ENCODE results near the gene UBR3. TPM values are rescaled to one million over a fixed set of nuclear protein-coding genes. Genes with fewer than 3 reads are reported as not detected.
"Not testable (repeated sequence)": the region's sequence is repeated elsewhere in the genome, so short reads cannot be mapped to it uniquely, and the experiment has no call there.

The UBR3 gene
- total RNA-seq, 3 donors from 2014 or later (not counting 1 experiment from before 2014, with no cell fraction given): 40.8 to 54.5 (median 41.0) TPM

DNA sequence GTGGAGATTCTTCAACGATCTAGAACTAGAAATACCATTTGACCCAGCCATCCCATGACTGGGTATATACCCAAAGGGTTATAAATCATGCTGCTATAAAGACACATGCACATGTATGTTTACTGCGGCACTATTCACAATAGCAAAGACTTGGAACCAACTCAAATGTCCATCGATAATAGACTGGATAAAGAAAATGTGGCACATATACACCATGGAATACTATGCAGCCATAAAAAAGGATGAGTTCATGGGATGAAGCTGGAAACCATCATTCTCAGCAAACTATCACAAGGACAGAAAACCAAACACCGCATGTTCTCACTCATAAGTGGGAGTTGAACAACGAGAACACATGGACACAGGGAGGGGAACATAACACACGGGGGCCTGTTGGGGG, 9.9 kb upstream of the UBR3 start:
- H3K4me1 ChIP-seq (ENCODE audit: control insufficient read depth, insufficient read depth, low read length); H3K4me3 ChIP-seq (ENCODE audit: low read length); H3K27me3 ChIP-seq (ENCODE audit: control insufficient read depth, insufficient read depth, low read length); H3K27ac ChIP-seq (ENCODE audit: low read length); H3K9me3 Mint-ChIP-seq; H3K27ac Mint-ChIP-seq; DNase-seq; intact Hi-C loops (cut with micrococcal nuclease); H3K9me3 ChIP-seq (ENCODE audit: control insufficient read depth, insufficient read depth, low read length); ATAC-seq; H3K4me3 Mint-ChIP-seq; H3K27me3 Mint-ChIP-seq (ENCODE audit: low read depth in 2 of 2): not testable (repeated sequence)
- Mint-ChIP-seq H3K36me3 (peaks cover 13% of the 10 kb centered on the region), H3K4me1 (peaks cover 14 to 20% of the 10 kb centered on the region in 2 donors)
- H3K36me3 ChIP-seq (ENCODE audit: control insufficient read depth, insufficient read depth, low read length): peaks cover 34% of the 10 kb centered on the region
- 96% methylated on average over 4 of the region's 6 CpGs for WGBS (ENCODE audit: insufficient coverage)

GRCh38 chr2:169818241-169818640, 9.0 kb upstream of the UBR3 start:
- Histone ChIP-seq H3K9me3 (ENCODE audit: control insufficient read depth, insufficient read depth, low read length) (no peaks in the 10 kb centered on the region), H3K4me1 (ENCODE audit: control insufficient read depth, insufficient read depth, low read length) (peaks cover 4% of the 10 kb centered on the region), H3K27me3 (ENCODE audit: control insufficient read depth, insufficient read depth, low read length) (no peaks in the 10 kb centered on the region), H3K27ac (ENCODE audit: low read length) (no peak overlapping the region), H3K36me3 (ENCODE audit: control insufficient read depth, insufficient read depth, low read length) (peaks cover 28% of the 10 kb centered on the region), H3K4me3 (ENCODE audit: low read length) (no peak overlapping the region)
- H3K4me3 Mint-ChIP-seq: no peak overlapping the region
- no peak overlapping the region for H3K27ac Mint-ChIP-seq
- no peak for ATAC-seq
- no peaks in the 10 kb centered on the region for H3K9me3 Mint-ChIP-seq
- intact Hi-C loops (cut with micrococcal nuclease): no loop called here
- H3K4me1 Mint-ChIP-seq: peaks cover 23 to 29% of the 10 kb centered on the region in 2 donors
- no peaks in the 10 kb centered on the region for H3K27me3 Mint-ChIP-seq (ENCODE audit: low read depth in 2 of 2)
- H3K36me3 Mint-ChIP-seq: peaks cover 13% of the 10 kb centered on the region
- no peak for DNase-seq
- TF ChIP-seq CTCF (IDR thresholded peaks at IDR 0.05): no peak

DNA sequence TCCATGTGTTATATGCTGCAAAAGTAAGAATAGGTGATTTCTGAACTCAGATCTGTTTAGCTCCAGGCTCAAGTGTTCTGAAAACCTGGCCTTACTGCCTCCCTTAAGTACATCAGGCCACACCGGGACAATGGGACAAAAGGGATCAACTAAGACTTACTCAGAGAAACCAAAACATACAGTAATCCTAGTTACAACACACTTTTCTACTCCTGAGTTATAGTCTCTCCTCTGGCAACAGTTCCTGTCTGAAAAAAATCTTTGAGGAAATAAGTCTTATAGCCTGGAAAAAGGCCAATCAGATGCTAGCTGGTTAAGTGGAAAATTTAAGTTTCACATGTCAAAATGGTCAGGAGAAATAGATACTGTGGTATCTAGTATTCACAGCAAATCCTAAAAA, 8.1 kb upstream of the UBR3 start:
- Mint-ChIP-seq H3K9me3 (no peaks in the 10 kb centered on the region), H3K36me3 (peaks cover 13% of the 10 kb centered on the region), H3K4me3 (no peak overlapping the region), H3K27ac (peak overlapping the region in 1 of 2 donors; percentile 5), H3K27me3 (ENCODE audit: low read depth in 2 of 2) (no peaks in the 10 kb centered on the region), H3K4me1 (peaks cover 32 to 38% of the 10 kb centered on the region in 2 donors)
- H3K27me3 ChIP-seq (ENCODE audit: control insufficient read depth, insufficient read depth, low read length): no peaks in the 10 kb centered on the region
- no peak overlapping the region for H3K4me3 ChIP-seq (ENCODE audit: low read length)
- intact Hi-C loops (cut with micrococcal nuclease): no loop called here
- 95% methylated on average over 1 of the region's 1 CpG for WGBS (ENCODE audit: insufficient coverage)
- ATAC-seq (no peak), DNase-seq (no peak)
- TF ChIP-seq CTCF (IDR thresholded peaks at IDR 0.05): no peak
- H3K4me1 ChIP-seq (ENCODE audit: control insufficient read depth, insufficient read depth, low read length): peaks cover 9% of the 10 kb centered on the region
- H3K27ac ChIP-seq (ENCODE audit: low read length): no peak overlapping the region
- peaks cover 23% of the 10 kb centered on the region for H3K36me3 ChIP-seq (ENCODE audit: control insufficient read depth, insufficient read depth, low read length)
- H3K9me3 ChIP-seq (ENCODE audit: control insufficient read depth, insufficient read depth, low read length): no peaks in the 10 kb centered on the region

- H3K9me3 Mint-ChIP-seq; DNase-seq; H3K9me3 ChIP-seq (ENCODE audit: control insufficient read depth, insufficient read depth, low read length); H3K4me3 Mint-ChIP-seq; H3K4me3 ChIP-seq (ENCODE audit: low read length); H3K27ac ChIP-seq (ENCODE audit: low read length); ATAC-seq; H3K27me3 Mint-ChIP-seq (ENCODE audit: low read depth in 2 of 2); H3K27me3 ChIP-seq (ENCODE audit: control insufficient read depth, insufficient read depth, low read length): not testable (repeated sequence)
- Mint-ChIP-seq H3K27ac (peak overlapping the region in 1 of 2 donors; percentile 65), H3K36me3 (peaks cover 13% of the 10 kb centered on the region), H3K4me1 (peaks cover 41 to 45% of the 10 kb centered on the region in 2 donors)
- intact Hi-C loops (cut with micrococcal nuclease): loop anchor here (10.0 kb wide), 2 partner anchors 125 to 235 kb away; partner anchors contain the start of genes CFAP210, PHOSPHO2 and PPIG
- WGBS (ENCODE audit: insufficient coverage): 41% methylated on average over 6 of the region's 7 CpGs
- peaks cover 21% of the 10 kb centered on the region for H3K36me3 ChIP-seq (ENCODE audit: control insufficient read depth, insufficient read depth, low read length)
- H3K4me1 ChIP-seq (ENCODE audit: control insufficient read depth, insufficient read depth, low read length): peaks cover 17% of the 10 kb centered on the region
Observed at GRCh38 chr2:169820101-169820500, 7.2 kb upstream of the UBR3 start.

Data from natural killer cell (primary cell).